Naive thymus-derived CD4-positive, alpha-beta T cell (primary cell): Measurements from ENCODE around the gene SHPK. TPM values are rescaled to one million over a fixed set of nuclear protein-coding genes. Genes with fewer than 3 reads are reported as not detected.

Source experiments
- ATAC-seq: fragments of 150-1000 bp; cut with Tn5 transposase; 2 replicates; pipeline ENCODE4 v1.10.0; 2021; ENCODE audit warnings: mild to moderate bottlenecking, moderate library complexity
- CTCF ChIA-PET: fragments of 350-600 bp; sonication (Branson Sonifier 250); formaldehyde crosslinking; loops from one replicate; lab custom pipeline; 2021; ENCODE audit warnings: antibody characterized with exemption; lab: Charles Lee
- POLR2A ChIA-PET: fragments of 350-600 bp; sonication (Branson Sonifier 250); formaldehyde crosslinking; loops from one replicate; lab custom pipeline; 2021; ENCODE audit warnings: antibody characterized with exemption, inconsistent platforms; lab: Charles Lee
- DNase-seq, 9 donors: peaks; one replicate each; pipeline versions ENCODE4 v3.0.0 to v3.0.0-alpha.2; 2020 to 2022; ENCODE audit warnings: mixed read lengths in 1 of 9
- H3K27ac ChIP-seq: one replicate; pipeline ENCODE4 v1.7.0; 2013; ENCODE audit warnings: mild to moderate bottlenecking, low read depth, low read length, moderate library complexity
- H3K27me3 ChIP-seq, 2 donors: one replicate each; pipeline ENCODE4 v1.7.0; 2013; ENCODE audit warnings: low read length in 2 of 2, mild to moderate bottlenecking in 2 of 2, moderate library complexity in 2 of 2; ENCODE audit not compliant: control insufficient read depth in 2 of 2, insufficient read depth in 2 of 2
- H3K36me3 ChIP-seq, 3 experiments: 1 replicate in 2 of 3; 2 replicates in 1 of 3; pipeline ENCODE4 v1.7.0; 2013; ENCODE audit warnings: low read length in 3 of 3, mild to moderate bottlenecking in 3 of 3, moderate library complexity in 1 of 3; ENCODE audit not compliant: insufficient read depth in 3 of 3, control insufficient read depth in 2 of 3
- H3K4me1 ChIP-seq, 2 donors: one replicate each; pipeline ENCODE4 v1.7.0; 2013; ENCODE audit warnings: low read length in 2 of 2, mild to moderate bottlenecking in 2 of 2, moderate library complexity in 1 of 2; ENCODE audit not compliant: control insufficient read depth in 2 of 2, insufficient read depth in 2 of 2
- H3K4me3 ChIP-seq: 2 replicates; pipeline ENCODE4 v1.7.0; 2013; ENCODE audit warnings: mild to moderate bottlenecking, low read length
- H3K9me3 ChIP-seq, 3 experiments: 1 replicate in 2 of 3; 2 replicates in 1 of 3; pipeline ENCODE4 v1.7.0; 2013; ENCODE audit warnings: low read length in 3 of 3; ENCODE audit not compliant: control insufficient read depth in 2 of 3
- H3K27ac Mint-ChIP-seq, 9 donors: one replicate each; pipeline ENCODE4 v1.8.0; 2020 to 2022; ENCODE audit warnings: mixed read lengths in 9 of 9, mild to moderate bottlenecking in 8 of 9, moderate library complexity in 5 of 9, inconsistent platforms in 2 of 9
- H3K27me3 Mint-ChIP-seq, 5 donors: one replicate each; pipeline ENCODE4 v1.8.0; 2021 to 2022; ENCODE audit warnings: mixed read lengths in 5 of 5, mild to moderate bottlenecking in 1 of 5
- H3K36me3 Mint-ChIP-seq, 5 donors: one replicate each; pipeline ENCODE4 v1.8.0; 2020 to 2022; ENCODE audit warnings: mixed read lengths in 5 of 5, mild to moderate bottlenecking in 3 of 5, inconsistent platforms in 1 of 5
- H3K4me1 Mint-ChIP-seq, 7 donors: one replicate each; pipeline ENCODE4 v1.8.0; 2020 to 2022; ENCODE audit warnings: mixed read lengths in 7 of 7, mild to moderate bottlenecking in 3 of 7, inconsistent platforms in 1 of 7
- H3K4me3 Mint-ChIP-seq, 10 donors: one replicate each; pipeline ENCODE4 v1.8.0; 2020 to 2022; ENCODE audit warnings: mild to moderate bottlenecking in 10 of 10, mixed read lengths in 10 of 10, moderate library complexity in 6 of 10, inconsistent platforms in 2 of 10
- H3K9me3 Mint-ChIP-seq, 11 donors: one replicate each; pipeline ENCODE4 v1.8.0; 2020 to 2022; ENCODE audit warnings: mixed read lengths in 11 of 11, mild to moderate bottlenecking in 4 of 11, inconsistent platforms in 1 of 11, moderate library complexity in 1 of 11
- intact Hi-C, 2 donors: fragments of 100-400 bp; cut with micrococcal nuclease; formaldehyde crosslinking; loops; one replicate each; pipeline ENCODE4 v1.15.1; 2023
- polyA plus RNA-seq, 2 donors: library from polyadenylated mRNA; unstranded; fragments of 300-500 nt; fragmentation: Illumina TruSeq; gene quantifications; one replicate each; pipeline ENCODE4 v1.2.3, GENCODE V29; 2021
- total RNA-seq, 6 experiments: library from RNA in 5 of 6; stranded (reverse) in 5 of 6; gene quantifications; 1 replicate in 5 of 6; 2 replicates in 1 of 6; pipeline ENCODE4 v1.2.3 and lab custom pipeline; 2021 to 2026

Gene SHPK
- total RNA-seq, result 10 to 100 TPM in 3 of 5 experiments, 1 to 10 TPM in 2; 6.3 to 11.2 (median 10.8) TPM
- polyA plus RNA-seq, result 1 to 10 TPM; 5.5 to 8.5 TPM
- total RNA-seq (lab: John Stamatoyannopoulos, UW), result 1.9 reads per million, percentile 8 among the genes with 10 or more reads in this experiment

GRCh38 chr17:3636154-3636907 lies at the start of gene SHPK, which contains the start of gene CTNS:
Gene SHPK (minus strand): TSS chr17:3636250. CDS start chr17:3636219, 31 bp downstream.
Gene CTNS (plus strand): TSS chr17:3636760. CDS start chr17:3640207, 3,447 bp downstream.
- no peaks in the 10 kb centered on the region for H3K27me3 ChIP-seq
- intact Hi-C loops, result loop anchor here (1.0 to 10.0 kb wide), 11 partner anchors 32 to 1236 kb away; partner anchors contain the start of genes EMC6 (in 2 of the 2), TAX1BP3 (in 2 of the 2), ANKFY1 (in 1 of the 2) and ATP2A3 (in 1 of the 2)
- Mint-ChIP-seq H3K9me3 (no peaks in the 10 kb centered on the region), H3K4me1 (peaks cover 17 to 45% (median 29%) of the 10 kb centered on the region in 7 donors), H3K27ac (peak within 1 kb of the TSS; percentile 96 to 100 (median 99)), H3K27me3 (no peaks in the 10 kb centered on the region), H3K4me3 (peak within 1 kb of the TSS; percentile 86 to 99 (median 98)), H3K36me3 (peaks cover 0 to 10% (median 5%) of the 10 kb centered on the region in 5 donors)
- peak within 1 kb of the TSS; percentile 98 for H3K27ac ChIP-seq
- ATAC-seq (peak; percentile 98), DNase-seq (peak; percentile 90 to 95 (median 95))
- H3K36me3 ChIP-seq, result peaks cover 0 to 9% (median 0%) of the 10 kb centered on the region in 3 experiments
- H3K9me3 ChIP-seq, result no peaks in the 10 kb centered on the region
- ChIA-PET POLR2A (interaction anchor here (0.6 to 2.1 kb wide), 10 partner anchors 10 to 1646 kb away, joined by 3 to 8 read pairs (median 4); partner anchors contain the start of genes CYB5D2, EMC6, TAX1BP3 and ZZEF1), CTCF (interaction anchor here (0.9 to 1.3 kb wide), 3 partner anchors 87 to 329 kb away, joined by 3 to 4 read pairs (median 3); partner anchors contain the start of gene HASPIN)
- peak within 1 kb of the TSS; percentile 97 for H3K4me3 ChIP-seq
- peaks cover 0 to 3% of the 10 kb centered on the region in 2 donors for H3K4me1 ChIP-seq

DNA sequence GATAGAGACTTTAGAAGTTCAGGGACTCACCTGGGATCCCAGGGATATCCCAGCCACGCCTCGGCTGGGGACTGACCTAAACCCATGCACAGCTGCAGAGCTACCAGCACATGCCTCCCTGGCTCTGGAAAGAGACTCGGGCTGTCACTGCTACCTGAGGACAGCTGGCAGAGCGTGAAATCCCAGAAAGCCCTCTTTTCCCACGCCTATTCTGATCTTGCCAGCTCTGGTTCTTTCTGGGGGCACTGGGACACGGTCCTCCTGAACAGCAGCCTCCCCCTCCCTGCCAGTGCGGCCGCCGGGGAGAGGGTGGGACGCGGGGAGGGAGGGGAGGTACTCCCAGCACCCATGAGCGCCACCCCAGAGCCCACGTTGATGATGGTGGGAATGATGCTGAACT lies 49.1 kb upstream of the SHPK start:
- H3K27me3 Mint-ChIP-seq, result no peaks in the 10 kb centered on the region
- ChIA-PET POLR2A (no interaction called here), CTCF (interaction anchor here (0.6 kb wide), 1 partner anchor 9 kb away, joined by 3 read pairs; no protein-coding TSS in a partner anchor)
- Histone ChIP-seq H3K27me3 (no peaks in the 10 kb centered on the region), H3K4me3 (no peak overlapping the region), H3K9me3 (no peaks in the 10 kb centered on the region), H3K27ac (no peak overlapping the region), H3K4me1 (peaks cover 4 to 7% of the 10 kb centered on the region in 2 donors), H3K36me3 (peaks cover 0 to 12% (median 0%) of the 10 kb centered on the region in 3 experiments)
- peaks cover 0 to 18% (median 6%) of the 10 kb centered on the region in 7 donors for H3K4me1 Mint-ChIP-seq
- no peak overlapping the region for H3K27ac Mint-ChIP-seq
- peaks cover 0 to 28% (median 3%) of the 10 kb centered on the region in 5 donors for H3K36me3 Mint-ChIP-seq
- no peak for ATAC-seq
- H3K4me3 Mint-ChIP-seq, result no peak overlapping the region
- no peaks in the 10 kb centered on the region for H3K9me3 Mint-ChIP-seq
- DNase-seq, result no peak
- intact Hi-C loops, result no loop called here

- no peaks in the 10 kb centered on the region for H3K27me3 ChIP-seq
- H3K36me3 ChIP-seq, result peaks cover 0 to 19% (median 0%) of the 10 kb centered on the region in 3 experiments
- H3K9me3 Mint-ChIP-seq, result no peaks in the 10 kb centered on the region
- no peak overlapping the region for H3K4me3 Mint-ChIP-seq
- H3K27ac Mint-ChIP-seq, result peak overlapping the region in 2 of 9 donors; percentile 9 to 65
- peaks cover 0 to 25% (median 6%) of the 10 kb centered on the region in 7 donors for H3K4me1 Mint-ChIP-seq
- no peaks in the 10 kb centered on the region for H3K9me3 ChIP-seq
- peaks cover 4 to 7% of the 10 kb centered on the region in 2 donors for H3K4me1 ChIP-seq
- DNase-seq (peak in 7 of 9 donors; percentile 39 to 67 (median 52)), ATAC-seq (peak; percentile 96)
- H3K4me3 ChIP-seq, result no peak overlapping the region
- intact Hi-C loops, result loop anchor here (2.0 kb wide), 4 partner anchors 28 to 144 kb away; partner anchors contain the start of gene HASPIN (in 2 of the 2)
- peaks cover 0 to 22% (median 0%) of the 10 kb centered on the region in 5 donors for H3K36me3 Mint-ChIP-seq
- POLR2A ChIA-PET, result interaction anchor here (0.5 to 1.8 kb wide), 2 partner anchors 11 to 40 kb away, joined by 3 to 7 read pairs; partner anchors contain the start of gene HASPIN
- H3K27me3 Mint-ChIP-seq, result no peaks in the 10 kb centered on the region
- CTCF ChIA-PET, result interaction anchor here (0.6 to 1.4 kb wide), 8 partner anchors 12 to 144 kb away, joined by 3 to 7 read pairs (median 3); no protein-coding TSS in a partner anchor
- no peak overlapping the region for H3K27ac ChIP-seq
Observed at GRCh38 chr17:3683054-3683511, 47.0 kb upstream of the SHPK start.

- Histone ChIP-seq H3K9me3 (no peaks in the 10 kb centered on the region), H3K36me3 (peaks cover 0 to 28% (median 0%) of the 10 kb centered on the region in 3 experiments), H3K4me1 (peaks cover 4 to 7% of the 10 kb centered on the region in 2 donors), H3K27ac (no peak overlapping the region), H3K27me3 (no peaks in the 10 kb centered on the region), H3K4me3 (no peak overlapping the region)
- DNase-seq, result no peak
- peaks cover 0 to 25% (median 6%) of the 10 kb centered on the region in 7 donors for H3K4me1 Mint-ChIP-seq
- no peaks in the 10 kb centered on the region for H3K9me3 Mint-ChIP-seq
- no peak overlapping the region for H3K4me3 Mint-ChIP-seq
- ChIA-PET CTCF (interaction anchor here (0.8 kb wide), 1 partner anchor 144 kb away, joined by 7 read pairs; no protein-coding TSS in a partner anchor), POLR2A (interaction anchor here (1.3 to 1.8 kb wide), 2 partner anchors 29 to 41 kb away, joined by 6 to 7 read pairs; partner anchors contain the start of gene HASPIN)
- no peaks in the 10 kb centered on the region for H3K27me3 Mint-ChIP-seq
- H3K27ac Mint-ChIP-seq, result peak overlapping the region in 2 of 9 donors; percentile 10 to 52
- ATAC-seq, result no peak
- intact Hi-C loops, result loop anchor here (2.0 kb wide), 4 partner anchors 29 to 145 kb away; partner anchors contain the start of gene HASPIN (in 2 of the 2)
- H3K36me3 Mint-ChIP-seq, result peaks cover 0 to 25% (median 0%) of the 10 kb centered on the region in 5 donors
Observed at GRCh38 chr17:3682033-3682432, 46.0 kb upstream of the SHPK start.

GRCh38 chr17:3681565-3681964 lies 45.5 kb upstream of the SHPK start:
- DNase-seq, result peak in 1 of 9 donors; percentile 2
- H3K9me3 ChIP-seq, result no peaks in the 10 kb centered on the region
- Mint-ChIP-seq H3K9me3 (no peaks in the 10 kb centered on the region), H3K27me3 (no peaks in the 10 kb centered on the region), H3K27ac (peak overlapping the region in 1 of 9 donors; percentile 40), H3K4me3 (no peak overlapping the region), H3K4me1 (peaks cover 0 to 25% (median 6%) of the 10 kb centered on the region in 7 donors), H3K36me3 (peaks cover 0 to 25% (median 0%) of the 10 kb centered on the region in 5 donors)
- POLR2A ChIA-PET, result interaction anchor here (1.3 kb wide), 1 partner anchor 29 kb away, joined by 6 read pairs; no protein-coding TSS in a partner anchor
- no peak for ATAC-seq
- H3K36me3 ChIP-seq, result peaks cover 0 to 28% (median 0%) of the 10 kb centered on the region in 3 experiments
- H3K27me3 ChIP-seq, result no peaks in the 10 kb centered on the region
- peaks cover 4 to 7% of the 10 kb centered on the region in 2 donors for H3K4me1 ChIP-seq
- no peak overlapping the region for H3K4me3 ChIP-seq
- intact Hi-C loops, result no loop called here
- CTCF ChIA-PET, result no interaction called here
- H3K27ac ChIP-seq, result no peak overlapping the region

DNA sequence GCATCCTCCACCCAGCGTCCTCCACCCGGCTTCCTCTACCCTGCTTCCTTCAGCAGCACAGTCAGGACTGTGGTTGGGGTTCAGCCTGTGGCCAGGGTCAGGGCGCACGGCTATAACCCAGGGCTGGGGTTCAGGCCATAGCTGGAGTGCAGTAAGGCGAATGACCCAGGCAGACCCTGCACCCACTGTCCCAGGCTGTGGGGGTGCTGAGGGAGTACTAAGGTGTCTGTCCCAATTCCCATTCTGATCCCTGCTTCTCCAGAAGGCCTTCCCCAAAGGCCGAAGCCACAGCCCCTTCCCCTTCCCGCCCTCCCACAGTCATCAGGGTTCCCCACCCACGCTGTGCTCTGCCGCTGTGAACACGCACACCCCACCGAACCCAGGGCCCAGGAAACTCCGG lies 45.0 kb upstream of the SHPK start:
- Mint-ChIP-seq H3K27me3 (no peaks in the 10 kb centered on the region), H3K9me3 (no peaks in the 10 kb centered on the region), H3K4me1 (peaks cover 0 to 25% (median 6%) of the 10 kb centered on the region in 7 donors), H3K4me3 (no peak overlapping the region), H3K27ac (peak overlapping the region in 1 of 9 donors; percentile 38), H3K36me3 (peaks cover 0 to 25% (median 0%) of the 10 kb centered on the region in 5 donors)
- peak in 1 of 9 donors; percentile 5 for DNase-seq
- no peaks in the 10 kb centered on the region for H3K27me3 ChIP-seq
- peaks cover 0 to 29% (median 0%) of the 10 kb centered on the region in 3 experiments for H3K36me3 ChIP-seq
- no peak for ATAC-seq
- peaks cover 4 to 7% of the 10 kb centered on the region in 2 donors for H3K4me1 ChIP-seq
- no peak overlapping the region for H3K4me3 ChIP-seq
- intact Hi-C loops, result no loop called here
- ChIA-PET CTCF (no interaction called here), POLR2A (no interaction called here)
- H3K27ac ChIP-seq, result no peak overlapping the region
- no peaks in the 10 kb centered on the region for H3K9me3 ChIP-seq
